ENCODE measurements around the gene PLAAT3.
"Not testable (repeated sequence)": the region's sequence is repeated elsewhere in the genome, so short reads cannot be mapped to it uniquely, and the experiment has no call there.

Gene PLAAT3

GRCh38 chr11:63614136-63614671 is at the start of gene PLAAT3:
TSS of gene PLAAT3 (minus strand) at chr11:63614433. CDS start at chr11:63614014, 419 bp downstream.
- peak; percentile 37 for DNase-seq

GRCh38 chr11:63663809-63664208 is 49.6 kb upstream of the PLAAT3 start:
- no peak for DNase-seq

- no peak for DNase-seq
Observed at GRCh38 chr11:63660972-63661371, 46.7 kb upstream of the PLAAT3 start.

- no peak for DNase-seq
Observed at GRCh38 chr11:63652671-63653070, 38.4 kb upstream of the PLAAT3 start.

GRCh38 chr11:63643205-63643604 is 29.0 kb upstream of the PLAAT3 start:
- no peak for DNase-seq

GRCh38 chr11:63641727-63642126 is 27.5 kb upstream of the PLAAT3 start:
- no peak for DNase-seq

- DNase-seq = no peak
Observed at GRCh38 chr11:63639199-63639832, 25.1 kb upstream of the PLAAT3 start.

GRCh38 chr11:63638436-63638835 is 24.2 kb upstream of the PLAAT3 start:
- DNase-seq = not testable (repeated sequence)

- peak; percentile 48 for DNase-seq
Observed at GRCh38 chr11:63635762-63636465, 21.7 kb upstream of the PLAAT3 start.

- DNase-seq = no peak
Observed at GRCh38 chr11:63629426-63629825, 15.2 kb upstream of the PLAAT3 start.

- no peak for DNase-seq
Observed at GRCh38 chr11:63623513-63624140, 9.4 kb upstream of the PLAAT3 start.

- DNase-seq = no peak
Observed at GRCh38 chr11:63622323-63622722, 8.1 kb upstream of the PLAAT3 start.

GRCh38 chr11:63621071-63621470 is 6.8 kb upstream of the PLAAT3 start:
- DNase-seq = no peak

- DNase-seq = no peak
Observed at GRCh38 chr11:63619967-63620366, 5.7 kb upstream of the PLAAT3 start.

- not testable (repeated sequence) for DNase-seq
Observed at GRCh38 chr11:63617686-63618085, 3.5 kb upstream of the PLAAT3 start.

- no peak for DNase-seq
Observed at GRCh38 chr11:63616953-63617352, 2.7 kb upstream of the PLAAT3 start.

- peak; percentile 37 for DNase-seq
Observed at GRCh38 chr11:63613517-63614135, 607 bp downstream of the PLAAT3 start.

GRCh38 chr11:63612181-63612580 is 2.1 kb downstream of the PLAAT3 start:
- no peak for DNase-seq

GRCh38 chr11:63611395-63611747 is 2.9 kb downstream of the PLAAT3 start:
- no peak for DNase-seq

GRCh38 chr11:63610604-63611394 is 3.4 kb downstream of the PLAAT3 start:
- no peak for DNase-seq

GRCh38 chr11:63609971-63610580 is 4.2 kb downstream of the PLAAT3 start:
- no peak for DNase-seq

GRCh38 chr11:63609536-63609935 is 4.7 kb downstream of the PLAAT3 start:
- no peak for DNase-seq

Measured in NCI-H1436 (cell line).